Activated T-helper 17 cell treated with anti-CD3 and anti-CD28 coated beads, Interleukin-2, amount 50 U/mL, for 72 hours (primary cell): ENCODE measurements around the gene ZP2. TPM values are rescaled to one million over a fixed set of nuclear protein-coding genes. Genes with fewer than 3 reads are reported as not detected.
"Not testable (repeated sequence)": the region's sequence is repeated elsewhere in the genome, so short reads cannot be mapped to it uniquely, and the experiment has no call there.

Experiments
- ATAC-seq: fragments of 150-1000 bp; cut with Tn5 transposase; replicated peaks from 2 replicates; pipeline ENCODE4 v1.10.0; 2021; ENCODE audit warnings: mild to moderate bottlenecking, moderate library complexity
- H3K27ac Mint-ChIP-seq: one replicate; pipeline ENCODE4 v1.8.0; 2022; ENCODE audit warnings: mixed read lengths
- H3K27me3 Mint-ChIP-seq: one replicate; pipeline ENCODE4 v1.8.0; 2022; ENCODE audit warnings: mixed read lengths
- H3K36me3 Mint-ChIP-seq: one replicate; pipeline ENCODE4 v1.8.0; 2022; ENCODE audit warnings: low read depth, mild to moderate bottlenecking, mixed read lengths
- H3K4me1 Mint-ChIP-seq: one replicate; pipeline ENCODE4 v1.8.0; 2022; ENCODE audit warnings: mixed read lengths
- H3K4me3 Mint-ChIP-seq: one replicate; pipeline ENCODE4 v1.8.0; 2022; ENCODE audit warnings: mild to moderate bottlenecking, mixed read lengths
- H3K9me3 Mint-ChIP-seq: one replicate; pipeline ENCODE4 v1.8.0; 2022; ENCODE audit warnings: mixed read lengths
- total RNA-seq, 2 donors: library from RNA; stranded (reverse); gene quantifications; one replicate each; pipeline ENCODE4 v1.2.3, GENCODE V29; 2022

The ZP2 gene
- total RNA-seq, 2 donors from 2014 or later, result not detected

DNA sequence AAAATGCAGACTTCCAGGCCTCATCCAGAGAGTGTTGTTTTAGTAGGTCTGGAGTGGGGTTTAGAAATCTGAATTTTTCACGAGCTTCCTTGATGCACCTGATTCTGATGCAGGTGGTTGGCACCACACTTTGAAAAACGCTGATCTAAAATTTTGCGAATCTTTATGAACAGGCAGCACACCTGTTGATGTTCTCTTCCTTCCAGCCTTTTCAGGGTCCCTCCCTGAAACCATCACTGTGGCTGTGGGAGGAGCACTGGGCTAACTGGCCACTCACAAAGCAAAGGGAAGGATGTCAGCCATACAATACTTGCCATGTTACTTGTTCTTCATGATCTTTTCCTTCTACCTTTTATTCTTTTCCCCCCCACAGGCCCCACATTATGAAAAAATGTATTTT is 38.7 kb downstream of the ZP2 start:
- no peak overlapping the region for H3K4me3 Mint-ChIP-seq
- H3K27ac Mint-ChIP-seq, result no peak overlapping the region
- peaks cover 75% of the 10 kb centered on the region for H3K36me3 Mint-ChIP-seq
- no peak for ATAC-seq
- H3K9me3 Mint-ChIP-seq, result no peaks in the 10 kb centered on the region
- H3K4me1 Mint-ChIP-seq, result no peaks in the 10 kb centered on the region
- no peaks in the 10 kb centered on the region for H3K27me3 Mint-ChIP-seq

DNA sequence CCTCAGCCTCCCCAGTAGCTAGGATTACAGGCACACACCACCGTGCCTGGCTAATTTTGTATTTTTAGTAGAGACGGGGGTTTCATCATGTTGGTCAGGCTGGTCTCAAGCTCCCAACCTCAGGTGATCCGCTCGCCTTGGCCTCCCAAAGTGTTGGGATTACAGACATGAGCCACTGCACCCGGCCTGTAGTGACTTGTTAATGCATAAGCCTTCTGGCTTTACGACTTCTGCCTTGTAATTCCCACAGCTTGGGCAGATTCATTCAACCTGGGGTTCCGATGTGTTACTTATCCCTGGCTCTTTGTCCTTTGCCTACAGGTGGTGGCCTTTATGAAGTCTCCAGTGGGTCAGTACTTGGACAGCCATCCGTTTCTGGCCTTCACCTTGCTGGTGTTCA is 41.3 kb downstream of the ZP2 start:
- not testable (repeated sequence) for ATAC-seq, H3K9me3 Mint-ChIP-seq
- H3K36me3 Mint-ChIP-seq, result peaks cover 76% of the 10 kb centered on the region

DNA sequence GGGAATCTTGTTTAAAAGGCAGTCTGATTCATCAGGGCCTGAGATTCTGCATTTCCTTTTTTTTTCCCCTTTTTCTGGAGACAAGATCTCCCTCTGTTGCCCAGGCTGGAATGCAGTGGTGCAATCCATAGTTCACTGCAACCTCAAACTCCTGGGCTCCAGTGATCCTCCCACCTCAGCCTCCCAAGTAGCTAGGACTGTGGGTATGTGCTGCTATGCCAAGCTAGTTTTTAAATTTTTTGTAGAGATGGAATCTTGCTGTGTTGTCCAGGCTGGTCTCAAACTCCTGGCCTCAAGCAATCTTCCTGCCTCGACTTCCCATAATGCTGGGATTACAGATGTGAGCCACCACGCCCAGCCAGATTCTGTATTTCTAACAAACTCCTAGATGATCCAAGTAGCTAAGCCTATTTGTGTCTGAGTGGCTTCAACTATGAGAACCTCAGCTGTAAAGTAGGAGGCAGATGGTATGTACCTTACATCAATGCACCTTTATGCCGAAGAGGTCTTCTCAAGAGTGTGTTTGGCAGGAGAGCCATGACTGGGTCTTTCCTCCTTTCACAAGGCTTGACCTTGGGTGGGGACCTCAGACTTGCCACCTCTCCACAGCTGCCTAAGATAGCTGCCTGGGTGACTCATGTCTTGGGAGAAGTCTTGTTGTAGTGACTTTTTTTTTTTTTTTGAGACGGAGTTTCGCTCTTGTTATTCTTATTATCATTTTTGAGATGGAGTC is 42.0 kb downstream of the ZP2 start:
- H3K4me3 Mint-ChIP-seq, result no peak overlapping the region
- no peaks in the 10 kb centered on the region for H3K27me3 Mint-ChIP-seq
- ATAC-seq, result no peak
- no peaks in the 10 kb centered on the region for H3K9me3 Mint-ChIP-seq
- peaks cover 76% of the 10 kb centered on the region for H3K36me3 Mint-ChIP-seq
- H3K4me1 Mint-ChIP-seq, result peaks cover 5% of the 10 kb centered on the region
- H3K27ac Mint-ChIP-seq, result no peak overlapping the region

More for the DNA sequence above, 41.3 kb downstream of the ZP2 start:
- H3K27me3 Mint-ChIP-seq, H3K4me1 Mint-ChIP-seq, H3K27ac Mint-ChIP-seq, H3K4me3 Mint-ChIP-seq: not testable (repeated sequence)

DNA sequence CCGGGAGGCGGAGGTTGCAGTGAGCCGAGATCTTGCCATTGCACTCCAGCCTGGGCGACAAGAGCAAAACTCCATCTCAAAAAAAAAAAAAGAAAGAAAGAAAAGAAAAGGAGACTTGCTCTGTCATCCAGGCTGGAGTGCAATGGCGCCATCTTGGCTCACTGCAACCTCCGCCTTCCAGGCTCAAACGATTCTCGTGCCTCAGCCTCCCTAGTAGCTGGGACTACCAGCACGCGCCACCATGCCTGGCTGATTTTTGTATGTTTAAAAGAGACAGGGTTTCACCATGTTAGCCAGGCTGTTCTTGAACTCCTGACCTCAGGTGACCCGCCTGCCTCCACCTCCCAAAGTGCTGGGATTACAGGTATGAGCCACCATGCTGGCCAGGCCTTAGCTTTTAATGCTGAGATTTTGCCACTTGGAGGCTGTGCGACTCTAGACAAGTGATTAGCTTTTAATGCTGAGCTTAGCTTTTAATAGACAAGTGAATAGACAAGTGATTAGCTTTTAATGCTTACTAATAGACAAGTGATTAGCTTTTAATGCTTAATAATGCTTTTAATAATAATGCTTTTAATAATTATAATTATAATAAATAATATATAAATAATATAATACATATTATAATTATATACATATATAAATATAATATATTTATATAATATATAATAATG is 43.3 kb downstream of the ZP2 start:
- no peak overlapping the region for H3K27ac Mint-ChIP-seq
- ATAC-seq, result no peak
- no peak overlapping the region for H3K4me3 Mint-ChIP-seq
- peaks cover 6% of the 10 kb centered on the region for H3K4me1 Mint-ChIP-seq
- no peaks in the 10 kb centered on the region for H3K27me3 Mint-ChIP-seq
- H3K36me3 Mint-ChIP-seq, result peaks cover 71% of the 10 kb centered on the region
- no peaks in the 10 kb centered on the region for H3K9me3 Mint-ChIP-seq

DNA sequence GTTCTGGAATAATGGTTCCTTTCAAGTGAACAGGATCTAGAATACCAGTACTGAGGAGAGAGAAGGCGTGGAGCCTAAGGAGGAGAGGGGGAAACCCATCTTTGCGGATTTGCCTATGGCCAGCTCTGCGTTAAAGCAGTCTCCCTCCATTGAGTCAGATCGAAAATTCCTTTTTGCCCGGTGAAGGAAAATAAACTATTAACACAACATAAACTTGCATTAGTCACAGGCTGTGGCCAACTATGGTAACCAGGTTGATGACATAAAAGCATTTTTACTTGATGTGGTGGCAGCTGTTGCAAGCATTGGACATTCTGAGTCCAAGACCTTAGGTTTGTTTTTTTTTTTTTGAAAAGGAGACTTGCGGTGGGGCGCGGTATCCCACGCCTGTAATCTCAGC is 44.0 kb downstream of the ZP2 start:
- peak; percentile 76 for ATAC-seq
- no peaks in the 10 kb centered on the region for H3K9me3 Mint-ChIP-seq
- H3K4me1 Mint-ChIP-seq, result peaks cover 9% of the 10 kb centered on the region
- no peaks in the 10 kb centered on the region for H3K27me3 Mint-ChIP-seq
- peaks cover 71% of the 10 kb centered on the region for H3K36me3 Mint-ChIP-seq
- H3K27ac Mint-ChIP-seq, result no peak overlapping the region
- H3K4me3 Mint-ChIP-seq, result no peak overlapping the region

DNA sequence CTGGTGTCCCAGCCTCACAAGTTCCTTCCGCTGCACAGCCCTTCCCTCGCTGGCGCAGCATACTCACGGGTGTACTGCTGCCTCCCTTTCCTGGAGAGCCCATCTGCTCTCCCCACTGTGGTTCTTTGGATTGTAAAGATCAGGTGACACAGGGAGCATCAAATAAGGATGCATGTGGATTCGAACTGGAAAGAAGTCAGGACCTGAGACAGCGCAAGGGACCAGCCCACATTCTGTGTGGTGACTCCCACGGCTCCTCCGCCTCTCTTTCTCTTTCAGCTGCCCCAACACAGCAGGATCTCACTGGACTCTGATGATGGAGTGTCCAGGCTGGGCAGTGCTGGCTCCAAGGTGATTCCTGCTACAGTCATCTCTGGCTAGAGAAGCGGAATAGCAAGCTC is 44.8 kb downstream of the ZP2 start:
- no peak overlapping the region for H3K27ac Mint-ChIP-seq
- no peaks in the 10 kb centered on the region for H3K27me3 Mint-ChIP-seq
- ATAC-seq, result no peak
- peaks cover 9% of the 10 kb centered on the region for H3K4me1 Mint-ChIP-seq
- no peak overlapping the region for H3K4me3 Mint-ChIP-seq
- H3K9me3 Mint-ChIP-seq, result no peaks in the 10 kb centered on the region
- peaks cover 71% of the 10 kb centered on the region for H3K36me3 Mint-ChIP-seq

DNA sequence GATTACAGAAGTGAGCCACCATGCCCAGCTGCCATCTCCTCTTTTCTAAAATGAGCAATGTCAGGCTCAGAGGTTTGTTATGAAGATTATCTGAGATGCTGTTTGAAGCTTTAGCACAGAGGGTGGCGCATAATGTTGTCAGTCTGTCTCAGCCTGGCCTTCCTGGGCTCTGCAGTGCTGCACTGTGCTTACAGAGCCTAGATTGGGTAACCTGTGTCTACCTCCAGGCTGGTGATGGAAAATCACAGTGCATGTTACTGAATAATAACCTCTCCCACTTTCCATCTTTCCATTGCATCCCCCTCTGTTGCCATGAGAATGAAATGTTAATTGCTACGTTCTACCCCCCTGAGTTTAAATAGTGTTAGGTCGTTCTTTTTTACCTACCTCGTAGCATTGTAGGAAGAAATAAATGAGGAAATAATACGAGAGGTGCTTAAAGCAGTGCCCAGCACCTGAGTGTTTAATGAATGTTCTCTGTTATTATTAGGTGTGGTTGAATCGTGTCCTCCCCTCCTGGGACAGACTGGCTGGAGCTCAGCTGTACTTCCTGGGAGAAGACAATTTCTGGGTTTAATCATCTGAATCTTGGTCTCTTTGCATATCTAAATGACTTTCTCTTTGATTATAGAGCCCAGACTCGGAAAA is 46.7 kb downstream of the ZP2 start:
- no peak overlapping the region for H3K4me3 Mint-ChIP-seq
- no peak for ATAC-seq
- H3K27ac Mint-ChIP-seq, result peak overlapping the region; percentile 7
- H3K4me1 Mint-ChIP-seq, result peaks cover 9% of the 10 kb centered on the region
- H3K36me3 Mint-ChIP-seq, result peaks cover 60% of the 10 kb centered on the region
- H3K27me3 Mint-ChIP-seq, result no peaks in the 10 kb centered on the region
- no peaks in the 10 kb centered on the region for H3K9me3 Mint-ChIP-seq

DNA sequence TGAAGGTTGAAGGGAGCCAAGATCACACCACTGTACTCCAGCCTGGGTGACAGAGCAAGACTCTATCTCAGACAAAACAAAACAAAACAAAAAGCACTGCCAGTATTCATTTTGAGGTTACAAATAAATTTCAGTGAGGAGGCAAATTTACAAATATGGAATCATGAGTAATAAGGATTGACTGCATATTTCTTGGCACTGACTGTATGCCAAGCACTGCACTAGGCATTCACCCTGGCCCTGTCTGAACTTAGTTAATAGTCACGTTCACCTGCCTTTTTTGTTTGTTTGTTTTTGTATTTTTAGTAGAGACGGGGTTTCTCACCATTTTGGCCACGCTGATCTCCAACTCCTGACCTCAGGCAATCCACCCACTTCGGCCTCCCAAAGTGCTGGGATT is 47.8 kb downstream of the ZP2 start:
- Mint-ChIP-seq H3K9me3 (no peaks in the 10 kb centered on the region), H3K36me3 (peaks cover 58% of the 10 kb centered on the region), H3K4me1 (peaks cover 15% of the 10 kb centered on the region), H3K27ac (no peak overlapping the region), H3K4me3 (no peak overlapping the region), H3K27me3 (no peaks in the 10 kb centered on the region)
- no peak for ATAC-seq

DNA sequence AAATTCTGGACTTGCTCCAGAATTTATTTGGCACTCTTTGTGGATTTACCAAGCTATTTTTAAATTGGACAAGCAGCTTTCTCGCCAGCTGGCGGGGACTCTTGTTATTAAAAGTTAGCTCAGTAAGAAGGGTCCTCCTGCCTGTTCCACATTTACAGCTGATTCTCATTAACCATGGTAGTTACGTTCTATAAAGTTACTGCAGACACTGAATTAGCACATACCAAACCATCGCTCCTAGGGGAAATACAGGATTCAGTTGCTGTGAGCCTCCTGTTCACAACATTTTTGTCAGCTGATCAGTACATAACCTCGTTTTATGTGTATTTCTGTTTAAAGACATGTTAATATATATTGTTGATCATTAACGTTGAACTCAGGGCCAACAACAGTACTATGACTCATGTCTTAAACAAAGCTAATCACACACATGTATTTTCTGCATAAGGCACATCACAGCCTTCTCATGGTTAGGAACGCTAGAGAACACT is 48.7 kb downstream of the ZP2 start:
- no peaks in the 10 kb centered on the region for H3K27me3 Mint-ChIP-seq

DNA sequence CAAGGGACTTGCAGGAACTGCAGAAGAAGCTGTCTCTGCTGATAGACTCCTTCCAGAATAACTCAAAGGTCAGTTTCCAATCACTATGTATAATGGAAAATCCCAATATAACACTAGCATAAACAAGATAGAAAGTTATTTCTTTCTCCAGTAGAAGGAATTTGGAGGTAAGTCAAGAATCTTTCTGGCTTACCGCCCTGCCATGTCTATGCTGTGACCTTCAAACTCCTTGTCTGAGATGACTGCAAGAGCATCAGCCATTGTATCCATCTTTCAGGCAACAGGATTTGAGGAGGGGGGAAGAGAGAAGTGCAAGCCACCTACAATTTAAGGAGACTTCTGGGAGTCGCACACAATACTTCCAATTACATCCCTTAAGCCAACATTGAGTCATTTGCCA is 50.2 kb downstream of the ZP2 start:
- no peak overlapping the region for H3K27ac Mint-ChIP-seq
- peaks cover 10% of the 10 kb centered on the region for H3K4me1 Mint-ChIP-seq
- H3K9me3 Mint-ChIP-seq, result no peaks in the 10 kb centered on the region
- no peak for ATAC-seq
- H3K4me3 Mint-ChIP-seq, result no peak overlapping the region
- no peaks in the 10 kb centered on the region for H3K27me3 Mint-ChIP-seq
- peaks cover 45% of the 10 kb centered on the region for H3K36me3 Mint-ChIP-seq

More for the DNA sequence above, 48.7 kb downstream of the ZP2 start:
- peaks cover 15% of the 10 kb centered on the region for H3K4me1 Mint-ChIP-seq
- H3K4me3 Mint-ChIP-seq, result no peak overlapping the region
- no peak for ATAC-seq
- H3K27ac Mint-ChIP-seq, result no peak overlapping the region
- H3K9me3 Mint-ChIP-seq, result no peaks in the 10 kb centered on the region
- H3K36me3 Mint-ChIP-seq, result peaks cover 58% of the 10 kb centered on the region

DNA sequence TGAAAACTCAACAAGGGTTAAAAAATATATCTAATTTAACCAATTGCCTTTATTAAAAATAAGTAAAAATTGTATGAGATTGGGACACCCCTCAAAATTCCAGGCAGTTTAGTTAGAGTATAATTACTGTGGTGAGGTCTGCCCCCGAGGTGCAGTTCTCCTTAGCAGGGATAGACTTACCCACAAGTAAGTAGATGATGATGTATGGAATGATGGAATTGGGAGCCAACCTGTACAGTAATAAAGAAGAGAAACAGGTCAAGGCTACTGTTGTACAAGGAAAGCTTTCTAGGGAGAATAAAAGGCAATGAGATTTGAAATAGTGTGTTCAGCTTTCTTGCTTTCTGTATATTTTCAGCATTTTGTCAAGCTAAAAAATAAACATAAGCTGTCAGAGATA is 51.1 kb downstream of the ZP2 start:
- H3K9me3 Mint-ChIP-seq, result no peaks in the 10 kb centered on the region
- peaks cover 10% of the 10 kb centered on the region for H3K4me1 Mint-ChIP-seq

DNA sequence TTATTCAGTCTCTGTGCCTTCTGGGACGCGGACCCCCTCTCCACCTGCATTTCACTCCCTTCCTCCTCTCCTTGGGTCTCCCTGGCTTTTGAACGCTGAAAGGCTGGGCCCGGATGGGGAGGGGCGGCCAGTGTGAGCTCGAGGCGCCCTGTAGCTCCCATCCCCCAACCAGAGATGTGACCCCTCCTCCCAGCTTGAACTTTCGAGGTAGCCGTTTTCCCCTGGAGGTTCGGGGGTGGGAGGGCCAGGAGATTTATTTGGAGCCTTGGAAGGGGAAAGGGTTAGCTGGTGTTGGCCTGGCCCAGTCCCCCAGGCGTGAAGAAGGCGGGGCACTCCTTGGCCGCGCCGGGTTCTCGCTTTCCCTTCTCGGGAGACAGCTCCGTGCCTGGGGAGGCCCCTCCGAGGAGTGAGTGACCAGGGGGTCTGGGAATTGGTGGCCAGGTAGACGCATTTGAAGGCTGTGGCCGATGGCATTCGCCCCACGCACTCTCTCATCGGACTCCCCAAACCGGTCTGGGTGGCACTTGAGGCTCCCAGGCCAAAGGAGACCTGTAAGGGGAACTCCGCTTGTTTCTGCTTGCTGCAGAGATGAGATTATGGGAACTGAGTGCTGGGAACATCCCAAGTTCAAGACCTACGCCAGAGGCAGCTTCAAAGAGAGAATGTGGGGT is 52.0 kb downstream of the ZP2 start:
- H3K9me3 Mint-ChIP-seq, result no peaks in the 10 kb centered on the region
- ATAC-seq, result no peak
- peaks cover 31% of the 10 kb centered on the region for H3K36me3 Mint-ChIP-seq
- H3K27me3 Mint-ChIP-seq, result no peaks in the 10 kb centered on the region
- peak overlapping the region; percentile 90 for H3K4me3 Mint-ChIP-seq
- peak overlapping the region; percentile 80 for H3K27ac Mint-ChIP-seq
- peaks cover 10% of the 10 kb centered on the region for H3K4me1 Mint-ChIP-seq

More for the DNA sequence above, 51.1 kb downstream of the ZP2 start:
- H3K27me3 Mint-ChIP-seq, result no peaks in the 10 kb centered on the region
- H3K4me3 Mint-ChIP-seq, result no peak overlapping the region
- H3K36me3 Mint-ChIP-seq, result peaks cover 40% of the 10 kb centered on the region
- no peak overlapping the region for H3K27ac Mint-ChIP-seq
- no peak for ATAC-seq

DNA sequence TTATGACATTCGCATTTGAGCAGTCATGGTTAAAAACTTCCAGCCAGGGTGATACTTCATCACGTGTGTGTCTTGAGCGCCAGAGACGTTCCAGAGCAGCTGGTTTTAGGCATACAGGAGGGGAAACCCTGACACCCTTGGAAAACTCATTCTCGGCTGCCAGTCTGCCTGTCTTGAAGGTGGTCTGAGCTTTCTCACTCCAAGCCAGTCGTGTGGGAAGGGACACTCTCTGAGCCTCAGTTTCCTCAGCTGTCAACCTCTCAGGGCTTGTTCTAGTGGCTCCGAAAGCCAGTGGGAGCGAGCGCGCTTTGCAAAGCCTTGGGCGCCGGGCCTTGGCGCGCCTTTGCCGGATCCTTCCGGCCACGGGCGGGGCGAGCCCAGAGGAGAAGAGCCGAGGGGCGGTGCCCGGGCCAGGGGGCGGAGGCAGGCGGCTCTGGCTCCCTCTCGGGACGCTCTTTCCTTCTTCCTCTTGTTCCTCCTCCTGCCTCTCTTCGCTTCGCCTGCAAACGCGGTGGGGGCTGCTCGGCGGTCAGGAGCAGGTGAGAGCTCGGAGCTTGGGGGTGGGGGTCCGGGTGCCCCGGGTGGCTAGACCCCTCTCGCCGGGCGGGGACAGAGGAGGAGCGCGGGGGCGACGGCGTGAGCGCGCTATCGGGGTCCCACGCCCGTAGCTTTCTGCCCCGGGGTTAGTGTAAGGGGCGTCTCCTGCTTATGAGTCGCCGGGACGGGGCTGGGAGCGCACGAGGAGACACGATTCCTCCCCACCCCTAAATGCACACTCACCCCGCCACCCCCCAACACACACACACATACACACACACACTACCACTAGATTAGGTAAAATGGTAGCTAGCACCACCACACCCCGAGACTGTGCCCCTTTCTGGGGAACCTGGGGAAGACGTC is 52.9 kb downstream of the ZP2 start, which contains the start of gene LDAF1:
Gene LDAF1, plus strand, starts transcription at position 467 of the 903 bp plus-strand sequence. CDS start 2,509 bp downstream, outside the sequence.
- peak; percentile 99 for ATAC-seq
- Mint-ChIP-seq H3K4me3 (peak within 1 kb of the TSS; percentile 90), H3K27ac (peak within 1 kb of the TSS; percentile 80), H3K27me3 (no peaks in the 10 kb centered on the region), H3K36me3 (peaks cover 26% of the 10 kb centered on the region), H3K4me1 (peaks cover 10% of the 10 kb centered on the region), H3K9me3 (no peaks in the 10 kb centered on the region)
